HTR-8/SVneo (cell line): ENCODE results near the gene MYBPC1.

Source experiments
- DNase-seq: peaks from one replicate; pipeline ENCODE4 v3.0.0; 2011; ENCODE audit warnings: low spot score, mixed read lengths; ENCODE audit not compliant: insufficient read length
- FAIRE-seq: peaks from 2 replicates; lab custom pipeline; 2011; peaks lifted over from hg19 to GRCh38; lab: Jason Lieb, UNC

Gene MYBPC1

GRCh38 chr12:101686176-101686575, 91.4 kb downstream of the MYBPC1 start:
- FAIRE-seq (no peak), DNase-seq (no peak)

GRCh38 chr12:101690544-101691098, 95.8 kb downstream of the MYBPC1 start:
- DNase-seq = no peak
- no peak for FAIRE-seq

GRCh38 chr12:101691503-101692096, 96.8 kb downstream of the MYBPC1 start:
- FAIRE-seq (no peak), DNase-seq (no peak)

- DNase-seq (no peak), FAIRE-seq (no peak)
Measured at GRCh38 chr12:101694297-101694848, 99.6 kb downstream of the MYBPC1 start.

- DNase-seq (no peak), FAIRE-seq (no peak)
Measured at GRCh38 chr12:101694986-101695385, 100.2 kb downstream of the MYBPC1 start.

GRCh38 chr12:101695706-101696105, 100.9 kb downstream of the MYBPC1 start:
- DNase-seq (no peak), FAIRE-seq (no peak)

GRCh38 chr12:101696251-101697196, 101.8 kb downstream of the MYBPC1 start:
- DNase-seq (no peak), FAIRE-seq (no peak)

- FAIRE-seq (no peak), DNase-seq (peak; percentile 49)
Measured at GRCh38 chr12:101697197-101697929, 102.6 kb downstream of the MYBPC1 start, which contains the start of gene CHPT1. CHPT1 (plus strand) TSS chr12:101697640; CDS start chr12:101697862, 222 bp downstream.

GRCh38 chr12:101697930-101698799, 103.4 kb downstream of the MYBPC1 start:
- DNase-seq (peak; percentile 19), FAIRE-seq (no peak)

GRCh38 chr12:101698800-101699347, 104.1 kb downstream of the MYBPC1 start:
- FAIRE-seq = no peak
- DNase-seq = peak; percentile 21

GRCh38 chr12:101700299-101700820, 105.6 kb downstream of the MYBPC1 start:
- FAIRE-seq = no peak

GRCh38 chr12:101703487-101703886, 108.7 kb downstream of the MYBPC1 start:
- DNase-seq = no peak
- no peak for FAIRE-seq

More at GRCh38 chr12:101700299-101700820, 105.6 kb downstream of the MYBPC1 start:
- DNase-seq = no peak

- DNase-seq (no peak), FAIRE-seq (no peak)
Measured at GRCh38 chr12:101706403-101706802, 111.6 kb downstream of the MYBPC1 start.

- DNase-seq (no peak), FAIRE-seq (no peak)
Measured at GRCh38 chr12:101707131-101707782, 112.5 kb downstream of the MYBPC1 start.

- DNase-seq = no peak
- FAIRE-seq = no peak
Measured at GRCh38 chr12:101710288-101710687, 115.5 kb downstream of the MYBPC1 start.

GRCh38 chr12:101713059-101713682, 118.4 kb downstream of the MYBPC1 start:
- no peak for DNase-seq
- FAIRE-seq = no peak

GRCh38 chr12:101713930-101714329, 119.2 kb downstream of the MYBPC1 start:
- DNase-seq = no peak
- no peak for FAIRE-seq
